ENCODE results near the gene C17orf50.

Gene C17orf50

DNA sequence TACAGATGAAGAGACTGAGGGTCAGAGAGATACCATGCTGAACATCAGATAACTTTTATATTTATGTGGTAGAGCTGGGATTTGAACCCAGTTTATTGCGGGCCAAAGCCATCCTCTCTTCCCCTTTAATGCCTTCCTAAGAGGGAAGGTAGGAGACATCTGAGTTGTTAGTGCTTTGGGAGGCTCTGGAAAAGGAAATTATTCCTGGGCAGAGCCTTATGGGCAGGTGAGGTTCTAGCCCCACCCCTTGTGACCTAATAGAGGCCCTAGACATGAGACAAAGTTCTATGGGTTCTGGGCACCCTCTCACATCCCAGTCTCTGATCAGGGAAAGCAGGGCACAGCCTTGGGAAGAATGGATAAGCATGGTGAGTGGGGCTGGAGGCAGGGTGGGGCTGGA is at the start of gene C17orf50:
Gene C17orf50, plus strand, starts transcription at position 301 of the 400 bp plus-strand sequence. Its CDS starts 55 bp downstream, at position 356.
- DNase-seq, result no peak

DNA sequence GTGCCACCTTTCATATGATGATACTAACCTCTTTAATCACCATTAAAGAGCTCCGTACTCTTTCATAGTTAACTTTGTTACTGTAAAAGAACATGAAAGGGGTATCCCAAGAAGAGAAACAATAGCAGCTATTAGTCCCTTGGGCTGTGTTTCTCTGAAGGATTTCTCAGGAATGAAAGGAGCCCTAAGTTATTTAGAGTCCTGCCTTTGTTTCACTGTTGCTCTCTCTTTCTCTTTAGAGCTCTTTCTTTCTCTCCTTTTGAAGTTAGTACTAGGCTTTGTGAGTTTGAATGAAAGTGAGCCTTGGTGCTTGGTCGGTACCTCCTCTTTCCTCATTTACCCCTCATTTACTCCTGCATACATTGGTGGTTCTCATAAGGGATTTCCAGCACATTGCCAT is 49.7 kb upstream of the C17orf50 start:
- DNase-seq, result no peak

DNA sequence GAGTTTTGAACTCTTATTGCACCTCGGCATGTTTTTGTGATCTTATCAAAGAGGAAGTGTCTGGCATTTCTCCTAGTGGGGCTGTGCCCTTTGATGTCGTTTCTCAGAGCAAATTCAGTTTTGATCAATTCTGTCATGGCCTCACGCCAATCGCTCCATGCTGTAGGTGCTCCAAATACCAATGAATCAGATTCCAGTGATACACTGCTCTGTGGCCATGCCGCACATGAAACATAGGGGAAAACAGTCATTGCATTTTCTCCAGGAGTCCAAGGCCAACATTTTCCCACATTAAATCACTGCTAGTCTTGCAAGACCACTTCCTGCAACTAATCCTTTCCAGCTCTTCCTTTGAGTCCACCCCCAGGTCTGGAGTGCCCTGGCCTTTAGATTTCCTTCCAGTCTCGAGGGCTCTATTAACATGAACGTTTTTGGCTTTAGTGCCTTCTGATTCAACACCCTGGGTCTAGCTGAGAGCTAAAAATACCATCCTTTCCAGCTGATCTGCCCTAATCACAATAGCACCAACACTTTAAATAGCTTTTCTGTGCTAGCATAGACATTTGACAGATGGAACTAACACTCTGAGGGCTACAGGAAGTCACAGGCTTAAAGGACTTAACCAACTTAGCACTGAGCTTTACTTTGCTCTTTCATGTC is 47.5 kb upstream of the C17orf50 start:
- no peak for DNase-seq

DNA sequence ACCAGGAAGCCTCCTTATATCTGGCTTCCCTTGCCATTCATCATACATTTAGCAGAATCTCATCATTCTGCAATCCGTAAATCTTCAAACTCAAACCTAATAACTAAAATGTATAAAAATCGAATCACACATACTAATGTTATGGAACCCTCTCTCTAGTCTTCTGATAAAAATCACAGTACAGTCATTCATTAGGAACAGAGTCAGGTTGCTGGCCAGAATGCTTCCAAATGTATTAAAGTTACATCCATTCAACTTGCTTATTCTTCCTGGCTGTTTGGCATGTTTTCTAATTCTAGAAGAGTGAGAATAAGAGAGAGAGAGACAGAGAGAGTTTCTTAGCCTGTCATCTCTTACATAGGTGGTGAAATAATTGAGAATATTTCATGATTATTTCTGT is 45.7 kb upstream of the C17orf50 start:
- no peak for DNase-seq

DNA sequence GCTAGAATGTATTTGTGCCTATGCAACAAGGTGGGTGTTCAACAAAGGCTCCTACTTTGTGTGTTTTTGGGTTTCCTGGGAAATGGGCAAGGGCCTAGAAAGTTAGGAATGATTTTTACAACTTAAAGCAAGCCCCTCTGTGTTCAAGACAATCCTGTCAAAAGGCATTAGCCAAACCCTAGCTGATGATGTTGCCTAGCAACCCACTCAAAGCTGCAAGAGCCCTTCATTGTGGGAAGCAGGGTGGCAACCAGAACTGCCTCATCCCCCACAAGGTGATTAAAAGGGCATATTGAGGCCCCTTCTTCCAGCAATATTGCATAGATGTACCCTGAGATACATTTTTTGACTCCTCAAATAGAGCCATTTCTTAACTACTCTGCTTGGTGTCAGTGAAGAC is 45.3 kb upstream of the C17orf50 start:
- no peak for DNase-seq

DNA sequence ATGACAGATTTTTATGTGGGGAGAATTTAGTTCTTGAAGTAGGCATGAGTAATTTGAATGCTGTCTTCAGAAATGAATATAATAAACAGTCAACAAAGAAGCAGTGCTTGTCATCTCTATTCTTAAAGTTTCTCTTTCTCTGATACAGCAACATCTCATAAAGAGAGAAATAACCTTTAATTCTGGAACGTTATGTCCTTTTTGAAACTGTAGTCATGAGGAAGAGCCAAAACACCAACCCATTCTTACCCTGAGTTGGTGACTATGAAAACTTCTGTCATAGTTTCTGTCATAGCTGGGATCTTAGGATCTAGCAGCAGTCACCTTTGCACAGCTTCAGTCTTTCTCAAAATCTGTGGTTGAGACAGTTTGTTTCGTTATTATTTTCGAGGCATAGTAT is 44.5 kb upstream of the C17orf50 start:
- DNase-seq, result no peak

DNA sequence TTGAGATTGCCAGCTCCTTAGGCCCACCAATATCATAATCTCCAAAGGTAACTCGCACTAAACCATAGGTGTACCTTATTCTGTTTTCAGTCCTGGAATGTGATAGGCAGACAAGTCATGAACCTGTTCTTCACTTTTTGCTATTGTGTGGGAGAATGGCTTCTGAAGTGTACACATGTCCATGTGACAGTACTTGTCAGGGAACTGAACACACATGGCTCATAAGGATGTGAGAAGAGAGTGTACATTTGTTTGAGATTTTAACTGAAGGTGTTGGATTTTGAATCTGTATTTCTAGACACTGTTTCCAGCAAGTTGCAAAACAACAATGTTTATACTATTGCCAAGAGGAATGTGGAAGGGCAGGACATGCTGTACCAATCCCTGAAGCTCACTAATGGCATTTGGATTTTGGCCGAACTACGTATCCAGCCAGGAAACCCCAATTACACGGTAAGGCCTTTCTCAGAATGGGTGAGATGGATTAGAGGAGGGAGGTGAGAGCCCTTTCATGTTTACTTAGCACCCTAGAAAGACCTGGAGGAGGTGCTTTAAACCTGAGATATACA is 43.7 kb upstream of the C17orf50 start:
- DNase-seq, result no peak

DNA sequence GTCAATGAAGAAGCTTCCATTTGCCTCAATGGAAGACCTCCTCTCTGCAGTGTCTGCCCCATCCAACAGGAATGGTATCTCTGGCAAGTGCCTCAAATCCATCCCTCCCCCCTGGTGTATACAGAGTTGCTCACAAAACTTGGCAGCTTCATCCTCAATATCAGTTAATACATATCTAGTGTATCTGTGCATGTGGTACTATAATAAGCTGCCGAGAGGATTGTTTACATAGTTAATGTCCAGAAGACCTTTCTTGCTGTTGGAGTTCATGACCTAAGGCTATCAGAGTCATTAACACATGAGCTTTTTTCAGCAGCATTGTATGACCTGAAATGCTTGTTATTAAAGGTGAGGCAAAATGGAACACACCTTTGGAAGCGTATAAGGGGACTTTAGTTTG is 43.2 kb upstream of the C17orf50 start:
- DNase-seq, result no peak

DNA sequence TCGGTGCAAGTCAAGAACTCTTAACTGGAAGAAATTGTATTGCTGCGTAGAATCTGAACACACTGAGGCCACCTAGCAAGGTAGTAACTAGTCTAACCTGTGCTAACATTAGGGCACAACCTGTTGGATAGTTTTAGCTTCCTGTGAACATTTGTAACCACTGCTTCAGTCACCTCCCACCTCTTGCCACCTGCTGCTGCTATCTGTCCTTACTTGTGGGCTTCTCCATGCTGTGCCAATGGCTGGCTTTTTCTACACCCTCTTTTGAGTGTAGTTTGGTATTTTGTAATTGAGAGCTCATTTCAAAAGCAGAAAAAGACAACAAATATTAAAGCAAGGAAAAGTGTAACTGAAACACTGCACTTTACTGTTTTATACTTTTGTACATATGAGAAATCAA is 37.0 kb upstream of the C17orf50 start:
- DNase-seq, result no peak

DNA sequence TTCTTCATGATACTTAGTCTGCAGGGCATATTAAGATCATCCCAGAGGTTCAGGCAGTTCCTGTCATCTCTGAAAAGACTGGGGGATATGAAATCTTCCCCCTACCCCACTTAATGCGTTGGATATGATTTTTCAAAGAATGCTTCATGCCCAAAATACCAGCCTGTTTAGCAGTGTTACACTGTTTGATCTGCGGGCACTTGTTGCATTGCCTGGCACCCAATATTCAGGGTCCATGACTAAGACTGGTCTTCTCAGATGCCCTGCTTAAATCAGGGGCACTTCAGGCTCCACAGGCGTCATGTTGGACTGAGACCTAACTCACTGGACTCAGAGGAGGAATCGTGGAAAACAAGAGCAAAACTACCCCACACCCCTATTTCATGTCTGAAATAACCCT is 35.6 kb upstream of the C17orf50 start:
- DNase-seq, result no peak

DNA sequence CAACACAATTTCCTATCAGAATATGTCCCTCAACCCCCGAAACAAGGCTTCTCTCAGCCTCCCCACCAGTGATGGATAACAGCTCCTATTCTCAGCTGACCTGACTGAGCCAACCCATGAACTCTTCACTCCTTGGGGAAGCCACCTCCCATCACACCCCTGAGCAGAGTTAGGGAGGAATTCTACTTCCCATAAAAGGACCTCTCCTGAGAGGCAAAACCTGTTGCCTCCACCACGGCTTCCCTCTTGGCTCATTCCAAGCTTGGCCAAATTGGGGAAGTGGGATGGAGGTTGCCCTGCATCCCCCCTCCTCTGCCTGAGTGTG is 34.9 kb upstream of the C17orf50 start:
- DNase-seq, result no peak

DNA sequence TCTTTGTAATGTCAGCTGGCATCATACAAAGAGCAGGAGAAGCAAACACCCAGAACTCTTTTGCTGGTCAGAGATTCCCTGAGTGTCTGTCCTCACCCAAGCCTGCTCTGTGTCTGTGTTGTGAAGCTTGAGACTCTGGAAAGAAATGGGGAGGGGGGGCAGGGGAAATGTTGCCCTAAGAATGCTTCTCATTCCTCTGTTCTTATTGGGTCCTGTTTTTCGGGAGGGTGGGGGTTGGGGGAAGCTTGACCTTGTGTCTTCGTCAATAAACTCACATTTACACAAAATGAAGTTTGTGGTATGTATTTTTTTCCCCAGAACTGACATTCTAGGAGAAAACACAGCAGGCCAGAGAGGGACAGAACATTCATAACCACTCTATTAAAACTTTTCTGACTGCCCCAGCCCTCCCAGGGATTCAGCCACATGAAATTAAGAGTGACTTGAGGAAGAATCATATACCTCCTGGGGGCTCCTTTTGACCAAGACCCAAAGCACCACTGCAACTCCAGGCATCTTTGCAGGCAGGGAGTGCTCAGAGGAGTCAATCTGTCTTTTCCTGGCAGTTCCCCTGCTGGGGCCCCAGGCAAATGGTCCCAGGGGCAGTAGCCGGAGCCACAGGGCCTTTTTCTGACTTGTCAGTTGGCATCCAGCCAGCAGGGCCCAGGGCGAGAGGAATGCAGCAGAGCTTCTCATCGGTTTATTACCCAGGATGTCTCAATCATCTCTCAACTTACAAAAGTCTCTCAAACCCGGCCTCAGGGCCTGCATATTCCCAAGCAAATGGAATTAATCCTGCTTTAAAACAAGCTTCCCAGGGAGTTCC is 34.3 kb upstream of the C17orf50 start:
- DNase-seq, result no peak

DNA sequence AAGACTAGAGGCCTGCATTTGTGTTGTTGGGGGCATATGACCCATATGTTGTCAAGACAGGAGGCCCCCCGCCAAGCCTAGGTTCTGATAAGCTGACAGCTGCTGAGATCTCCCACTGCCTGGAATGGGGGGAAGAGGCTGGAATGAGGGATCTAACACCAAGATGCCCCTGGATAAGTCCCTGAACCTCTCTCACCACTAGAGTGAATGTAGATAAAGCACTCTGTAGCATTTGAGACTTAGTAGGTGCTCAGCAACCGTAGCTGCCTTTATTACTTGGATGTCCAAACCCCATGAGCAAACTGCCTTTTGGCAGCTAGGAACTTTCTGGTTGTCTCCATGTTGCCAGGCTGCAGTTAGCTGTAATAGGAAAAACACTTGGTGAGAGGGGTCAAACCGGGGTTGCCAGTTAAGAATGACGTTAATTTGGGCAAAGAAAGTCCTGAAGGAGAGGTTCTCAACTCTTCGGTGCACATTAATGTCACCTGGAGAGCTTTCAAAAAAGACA is 33.7 kb upstream of the C17orf50 start:
- DNase-seq, result no peak

DNA sequence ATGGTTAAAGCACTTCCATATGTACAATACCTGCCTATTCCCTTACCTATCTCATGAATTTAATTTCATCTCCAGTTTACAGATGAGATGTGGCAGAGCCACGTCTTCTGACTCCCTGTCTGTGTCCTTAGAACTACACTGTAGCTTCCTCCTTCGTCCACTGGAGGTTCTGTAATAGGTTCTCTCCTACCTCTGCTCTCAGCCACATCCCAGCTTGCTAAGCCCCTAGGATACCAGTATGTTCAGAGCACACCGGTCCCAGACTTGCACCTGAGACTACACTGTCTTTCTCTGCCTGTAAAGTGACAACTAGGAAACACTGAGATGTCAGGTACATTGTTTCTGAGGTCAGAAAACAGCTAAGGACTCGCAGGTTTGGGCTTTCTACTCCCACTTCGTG is 33.1 kb upstream of the C17orf50 start:
- no peak for DNase-seq

DNA sequence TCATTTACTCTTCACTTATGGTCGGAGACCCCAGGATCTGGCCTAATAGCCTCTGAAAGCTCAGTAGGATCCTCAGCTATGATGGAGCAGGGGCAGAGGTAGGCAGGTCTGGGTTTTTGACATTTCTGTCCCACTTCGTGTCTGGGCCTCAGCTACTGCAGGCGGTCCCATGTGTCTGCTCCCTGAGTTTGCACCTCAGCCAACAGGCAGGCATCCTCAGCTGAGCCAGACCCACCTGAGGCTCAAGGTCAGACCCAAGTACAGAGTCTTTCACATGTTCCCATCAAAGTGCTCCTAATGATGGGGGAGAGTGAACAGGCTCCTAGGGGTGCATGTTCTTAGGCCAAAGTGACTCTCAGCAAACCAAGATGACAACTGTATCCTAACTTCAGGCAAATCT is 32.1 kb upstream of the C17orf50 start:
- DNase-seq, result no peak

DNA sequence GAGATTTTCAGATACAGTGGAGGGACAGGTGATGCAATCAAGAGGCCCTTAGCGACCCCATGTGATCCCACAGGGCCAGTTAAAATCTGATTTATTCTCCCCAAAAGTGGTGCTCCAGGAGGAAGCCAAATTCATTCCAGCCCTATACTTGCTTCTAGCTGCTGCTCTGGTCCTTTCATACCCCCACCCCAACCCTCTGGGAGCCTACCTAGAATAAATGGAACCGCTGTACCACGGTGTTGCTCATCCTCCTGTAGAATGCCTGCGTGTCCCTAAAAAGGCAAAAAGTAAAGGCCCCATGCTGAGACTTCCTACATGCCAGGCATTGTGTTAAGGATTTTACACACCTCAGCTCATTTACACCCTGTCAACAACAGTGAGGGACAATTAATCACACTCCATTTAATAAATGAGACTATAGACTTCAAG is 31.3 kb upstream of the C17orf50 start:
- DNase-seq, result no peak

DNA sequence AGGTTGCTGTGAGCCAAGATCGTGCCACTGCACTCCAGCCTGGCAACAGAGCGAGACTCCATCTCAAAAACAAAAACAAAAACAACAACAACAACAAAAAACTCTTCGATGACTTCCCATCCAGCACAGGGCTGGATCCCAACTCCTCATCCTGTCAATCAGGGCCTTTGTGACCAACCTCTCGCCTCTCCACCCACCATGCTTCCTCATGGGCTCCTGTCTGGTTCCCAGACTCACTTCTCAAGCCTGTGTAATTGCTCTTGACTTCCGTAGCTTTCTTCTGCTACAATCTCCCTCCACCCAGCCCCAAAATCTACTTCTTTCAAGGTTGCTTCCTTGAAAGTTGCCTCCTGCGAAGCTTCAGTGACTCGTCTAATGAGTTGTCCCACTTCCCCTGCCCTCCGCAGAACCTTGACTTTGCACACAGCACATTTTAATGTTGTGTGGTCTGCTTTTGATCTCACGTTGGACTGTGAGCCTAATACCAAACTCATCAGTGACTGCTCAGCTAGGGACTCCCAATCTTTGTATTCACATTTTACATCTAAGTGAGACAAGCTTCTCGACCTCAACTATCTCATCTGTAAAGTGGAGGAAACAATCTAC is 30.2 kb upstream of the C17orf50 start:
- DNase-seq, result no peak

DNA sequence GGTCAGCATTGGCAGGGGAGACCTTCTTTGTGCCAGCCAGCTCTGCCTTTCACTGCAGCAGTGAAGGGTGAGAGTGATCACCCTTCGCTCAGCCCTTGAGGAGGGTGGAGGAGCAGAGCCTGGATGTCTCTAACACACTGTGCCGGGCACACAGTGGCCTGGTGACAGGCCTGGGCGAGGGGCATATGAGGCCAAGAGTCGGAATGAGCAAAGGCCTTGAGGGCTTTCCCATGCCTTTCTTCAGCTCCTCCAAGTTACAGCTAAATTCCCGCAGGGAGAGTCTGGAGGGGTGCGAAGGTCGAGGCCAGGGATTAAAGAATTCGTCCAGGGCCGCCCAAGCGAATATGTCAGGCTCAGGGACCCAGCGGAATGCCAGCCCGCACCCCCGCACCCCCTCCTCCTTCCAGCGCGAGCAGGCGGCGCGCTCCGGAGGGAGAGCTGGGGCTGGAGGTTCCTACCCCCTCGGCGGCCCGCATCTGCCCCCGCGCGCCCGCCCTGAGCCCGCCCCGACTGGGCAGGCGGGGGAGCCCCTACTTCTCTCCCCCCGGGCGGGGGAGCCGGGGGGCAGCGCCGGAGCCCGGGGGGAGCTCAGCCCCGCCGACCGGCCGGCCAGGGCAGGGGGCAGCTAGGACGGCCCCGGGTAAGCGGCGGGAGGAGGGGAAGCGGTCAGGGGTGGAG is 29.3 kb upstream of the C17orf50 start, which contains the start of gene RASL10B:
Gene RASL10B, plus strand, starts transcription at position 401 of the 678 bp plus-strand sequence. CDS start 3,546 bp downstream, outside the sequence.
- no peak for DNase-seq

DNA sequence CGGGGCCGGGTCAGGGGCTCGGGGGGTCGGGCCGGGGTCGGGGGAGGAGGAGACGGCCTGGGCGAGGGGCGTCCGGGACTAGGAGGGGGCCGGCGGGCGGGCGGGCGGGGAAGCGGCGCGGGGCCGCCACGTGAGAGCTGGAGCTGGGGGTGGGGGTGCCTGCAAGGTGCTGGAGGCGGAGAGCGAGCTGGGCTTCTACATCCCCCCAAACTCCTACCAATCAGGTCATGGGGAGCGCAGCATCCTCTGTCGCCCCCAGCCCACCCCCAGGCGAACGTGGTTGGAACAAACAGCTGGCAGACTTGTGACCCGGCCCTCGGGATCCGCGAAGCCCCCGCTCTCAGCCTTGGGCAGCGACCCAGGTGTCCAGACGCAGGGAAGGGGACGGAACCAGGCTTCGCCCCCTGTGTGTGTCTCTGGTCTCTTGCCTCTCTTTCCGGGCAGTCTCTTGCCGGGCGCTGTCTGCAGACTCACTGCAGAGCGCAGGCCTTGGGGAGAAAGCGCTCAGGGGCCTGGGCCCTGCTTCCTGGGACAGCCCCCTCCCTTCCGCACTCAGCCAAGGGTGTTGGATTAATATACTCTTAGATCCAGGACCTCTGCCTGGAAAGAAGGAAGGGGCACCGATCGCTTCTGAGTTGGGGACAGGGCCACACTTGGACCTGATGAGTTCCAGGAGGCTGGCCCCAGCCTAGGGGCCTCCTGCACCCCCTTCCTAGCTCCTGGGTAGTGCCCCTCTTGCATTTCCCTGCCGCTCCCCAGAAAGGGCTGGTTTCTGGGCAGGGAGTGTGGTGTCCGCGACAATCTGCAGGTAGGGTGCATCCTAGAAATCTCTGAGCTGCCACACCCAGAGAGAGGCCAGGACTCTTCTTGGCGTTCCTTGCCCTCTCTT is 28.5 kb upstream of the C17orf50 start:
- DNase-seq, result no peak

DNA sequence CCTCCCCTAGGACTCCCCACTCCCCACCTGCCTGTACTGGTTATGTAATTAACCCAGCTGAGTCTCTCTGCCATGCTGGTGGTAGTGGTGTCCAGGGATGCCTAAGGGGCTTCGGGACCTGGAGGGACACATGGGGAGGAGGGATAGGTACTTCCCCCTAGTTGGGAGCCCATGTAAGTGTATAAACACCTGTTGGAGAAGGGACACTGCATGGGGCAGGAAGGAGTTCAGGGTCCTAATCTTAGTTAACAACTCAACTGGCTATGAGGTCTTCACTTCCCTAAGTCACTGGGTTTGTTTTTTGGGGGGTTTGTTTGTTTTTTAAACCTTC is 27.9 kb upstream of the C17orf50 start:
- no peak for DNase-seq

DNA sequence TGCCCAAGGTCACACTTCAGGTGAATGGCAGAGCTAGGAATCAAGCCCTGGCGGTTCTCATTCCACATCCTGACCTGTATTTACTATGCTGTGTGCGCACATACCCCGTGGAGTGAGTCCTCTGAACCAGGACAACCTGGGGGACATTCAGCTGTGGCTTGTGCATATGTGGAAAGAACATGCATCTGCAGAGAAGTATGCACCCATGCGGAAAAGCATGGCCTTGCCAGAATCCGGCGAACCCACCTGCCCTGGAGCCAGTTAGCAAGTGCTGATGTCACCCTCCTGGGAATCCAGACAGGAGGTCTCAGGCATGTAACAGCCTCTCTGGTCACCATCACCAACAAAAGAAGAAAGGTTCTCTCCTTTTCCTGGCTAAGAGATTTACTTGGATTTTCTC is 27.3 kb upstream of the C17orf50 start:
- no peak for DNase-seq

DNA sequence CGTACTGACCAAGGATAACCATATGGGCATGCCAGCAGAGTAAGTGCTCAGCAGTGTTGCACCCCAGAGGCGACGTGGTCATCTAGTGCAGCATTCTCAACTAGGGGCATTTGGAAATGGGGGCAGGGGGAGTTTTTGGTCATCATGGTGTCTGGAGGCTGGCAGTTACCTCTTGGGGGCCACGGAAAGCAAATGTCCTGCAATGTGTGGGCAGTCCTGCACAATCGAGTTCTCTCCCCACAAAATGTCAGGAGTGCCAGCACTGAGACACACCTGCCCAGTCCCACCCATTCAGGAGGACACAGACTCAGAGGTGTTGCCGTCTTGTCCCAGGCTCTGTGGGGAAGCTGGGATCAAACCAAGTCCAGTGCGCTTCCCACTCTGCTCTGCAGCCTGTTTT is 26.3 kb upstream of the C17orf50 start:
- DNase-seq, result no peak
